ENCODE measurements around the gene RNGTT.

Gene RNGTT

GRCh38 chr6:88698661-88699060, 264.8 kb downstream of the RNGTT start:
- CTCF ChIA-PET = interaction anchor here (0.6 kb wide), 1 partner anchor 212 kb away, joined by 3 read pairs; no protein-coding TSS in a partner anchor
- POLR2A ChIA-PET (ENCODE audit: low non-redundant PET) = no interaction called here

DNA sequence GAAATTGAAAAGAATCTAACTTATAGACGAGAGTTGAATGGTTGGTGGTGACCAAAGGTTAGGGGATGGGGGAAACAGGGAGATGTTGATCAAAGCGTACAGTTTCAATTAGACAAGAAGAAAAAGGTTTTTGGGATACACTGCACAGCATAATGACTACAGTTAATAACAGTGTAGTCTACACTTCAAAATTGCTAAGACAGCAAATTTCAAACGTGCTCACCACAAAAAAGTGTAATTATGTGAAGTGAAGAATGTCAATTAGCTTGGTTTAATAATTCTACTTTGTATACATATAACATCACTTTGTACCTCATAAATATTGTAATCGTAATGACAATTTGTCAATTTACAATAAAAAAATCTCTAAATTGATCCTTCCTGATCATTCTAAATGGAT, 267.5 kb downstream of the RNGTT start:
- POLR2A ChIA-PET (ENCODE audit: low non-redundant PET) = no interaction called here
- TF ChIP-seq, protein P1, sequence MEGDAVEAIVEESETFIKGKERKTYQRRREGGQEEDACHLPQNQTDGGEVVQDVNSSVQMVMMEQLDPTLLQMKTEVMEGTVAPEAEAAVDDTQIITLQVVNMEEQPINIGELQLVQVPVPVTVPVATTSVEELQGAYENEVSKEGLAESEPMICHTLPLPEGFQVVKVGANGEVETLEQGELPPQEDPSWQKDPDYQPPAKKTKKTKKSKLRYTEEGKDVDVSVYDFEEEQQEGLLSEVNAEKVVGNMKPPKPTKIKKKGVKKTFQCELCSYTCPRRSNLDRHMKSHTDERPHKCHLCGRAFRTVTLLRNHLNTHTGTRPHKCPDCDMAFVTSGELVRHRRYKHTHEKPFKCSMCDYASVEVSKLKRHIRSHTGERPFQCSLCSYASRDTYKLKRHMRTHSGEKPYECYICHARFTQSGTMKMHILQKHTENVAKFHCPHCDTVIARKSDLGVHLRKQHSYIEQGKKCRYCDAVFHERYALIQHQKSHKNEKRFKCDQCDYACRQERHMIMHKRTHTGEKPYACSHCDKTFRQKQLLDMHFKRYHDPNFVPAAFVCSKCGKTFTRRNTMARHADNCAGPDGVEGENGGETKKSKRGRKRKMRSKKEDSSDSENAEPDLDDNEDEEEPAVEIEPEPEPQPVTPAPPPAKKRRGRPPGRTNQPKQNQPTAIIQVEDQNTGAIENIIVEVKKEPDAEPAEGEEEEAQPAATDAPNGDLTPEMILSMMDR (conservative IDR thresholded peaks at IDR 0.05; ENCODE audit: low read depth) = no peak
- CTCF ChIA-PET = no interaction called here
- H3K27ac ChIP-seq = no peak overlapping the region
- DNase-seq (ENCODE audit: low spot score) = no peak

More at GRCh38 chr6:88698661-88699060, 264.8 kb downstream of the RNGTT start:
- TF ChIP-seq, protein P1 (conservative IDR thresholded peaks at IDR 0.05; ENCODE audit: low read depth) = no peak
- DNase-seq (ENCODE audit: low spot score) = no peak
- no peak overlapping the region for H3K27ac ChIP-seq

- DNase-seq (ENCODE audit: low spot score) = no peak
- H3K27ac ChIP-seq = no peak overlapping the region
- POLR2A ChIA-PET (ENCODE audit: low non-redundant PET) = no interaction called here
- TF ChIP-seq, protein P1 (conservative IDR thresholded peaks at IDR 0.05; ENCODE audit: low read depth) = no peak
- CTCF ChIA-PET = no interaction called here
These were observed 279.7 kb downstream of the RNGTT start for GRCh38 chr6:88683734-88684133.

- POLR2A ChIA-PET (ENCODE audit: low non-redundant PET) = no interaction called here
- CTCF ChIA-PET = interaction anchor here (0.9 kb wide), 1 partner anchor 190 kb away, joined by 3 read pairs; no protein-coding TSS in a partner anchor
- H3K27ac ChIP-seq = no peak overlapping the region
- TF ChIP-seq, protein P1 (conservative IDR thresholded peaks at IDR 0.05; ENCODE audit: low read depth) = no peak
- no peak for DNase-seq (ENCODE audit: low spot score)
These were observed 282.8 kb downstream of the RNGTT start for GRCh38 chr6:88680654-88681053.

DNA sequence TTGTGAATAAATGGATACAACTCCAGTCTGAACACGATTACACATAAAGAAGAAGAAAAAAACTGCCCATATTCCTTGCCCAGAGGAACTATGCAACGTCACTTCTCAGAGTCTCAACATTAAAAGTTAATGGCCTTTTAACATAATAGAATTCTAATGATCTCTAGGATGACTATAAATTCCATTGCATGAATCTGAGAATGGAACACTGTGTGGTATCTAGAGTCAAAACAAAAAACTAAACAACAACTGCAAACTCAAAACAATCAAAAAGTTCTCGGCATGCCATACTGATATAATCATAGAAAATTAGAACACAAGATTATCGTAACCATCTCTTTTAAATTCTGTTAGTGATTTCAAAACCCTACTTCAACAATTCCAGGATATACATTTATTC, 283.6 kb downstream of the RNGTT start:
- H3K27ac ChIP-seq = no peak overlapping the region
- TF ChIP-seq, protein P1 (conservative IDR thresholded peaks at IDR 0.05; ENCODE audit: low read depth) = no peak
- ChIA-PET POLR2A (ENCODE audit: low non-redundant PET) (no interaction called here), CTCF (no interaction called here)
- DNase-seq (ENCODE audit: low spot score) = no peak

DNA sequence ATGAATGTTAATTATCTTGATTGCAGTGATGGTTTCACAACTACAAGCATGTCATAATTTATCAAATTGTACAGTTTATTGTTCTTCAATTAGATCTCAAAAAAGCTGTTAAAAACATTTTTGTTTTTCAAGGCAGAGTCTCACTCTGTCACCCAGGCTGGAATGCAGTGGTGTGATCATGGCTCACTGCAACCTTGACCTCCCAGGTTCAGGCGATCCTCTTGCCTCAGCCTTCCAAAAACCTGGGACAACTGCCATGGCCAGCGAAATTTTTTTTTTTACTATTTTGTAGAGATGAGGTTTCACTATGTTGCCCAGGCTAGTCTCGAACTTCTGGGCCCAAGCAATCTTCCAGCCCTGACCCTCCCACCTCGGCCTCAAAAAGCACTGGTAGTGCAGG, 286.1 kb downstream of the RNGTT start:
- CTCF ChIA-PET = no interaction called here
- POLR2A ChIA-PET (ENCODE audit: low non-redundant PET) = no interaction called here
- no peak overlapping the region for H3K27ac ChIP-seq
- TF ChIP-seq, protein P1 (conservative IDR thresholded peaks at IDR 0.05; ENCODE audit: low read depth) = no peak
- no peak for DNase-seq (ENCODE audit: low spot score)

GRCh38 chr6:88671624-88672023, 291.8 kb downstream of the RNGTT start:
- no peak for DNase-seq (ENCODE audit: low spot score)
- TF ChIP-seq, protein P1 (conservative IDR thresholded peaks at IDR 0.05; ENCODE audit: low read depth) = no peak
- ChIA-PET CTCF (interaction anchor here (0.6 kb wide), 1 partner anchor 35 kb away, joined by 4 read pairs; no protein-coding TSS in a partner anchor), POLR2A (ENCODE audit: low non-redundant PET) (no interaction called here)
- no peak overlapping the region for H3K27ac ChIP-seq
